Astrocyte (in vitro differentiated cells and primary cell): ENCODE measurements around the gene OTOF. TPM values are rescaled to one million over a fixed set of nuclear protein-coding genes. Genes with fewer than 3 reads are reported as not detected.

Source experiments
- DNase-seq: peaks from one replicate; pipeline ENCODE4 v3.0.0-alpha.2; 2010; ENCODE audit warnings: low read depth
- FAIRE-seq: peaks from 2 replicates; lab custom pipeline; 2011; peaks lifted over from hg19 to GRCh38; lab: Jason Lieb, UNC
- H2AFZ ChIP-seq: 2 replicates; pipeline ENCODE4 v1.6.0; 2012; ENCODE audit warnings: low read depth, low read length, inconsistent platforms
- H3K27ac ChIP-seq: 2 replicates; pipeline ENCODE4 v1.5.1; 2011; ENCODE audit warnings: low read depth, low read length, inconsistent platforms
- H3K27me3 ChIP-seq: 2 replicates; pipeline ENCODE4 v1.6.0; 2011; ENCODE audit warnings: low read length, inconsistent platforms; ENCODE audit not compliant: insufficient read depth
- H3K36me3 ChIP-seq: 2 replicates; pipeline ENCODE4 v1.5.1; 2011; ENCODE audit warnings: low read length, inconsistent platforms; ENCODE audit not compliant: insufficient read depth
- H3K4me1 ChIP-seq: 2 replicates; pipeline ENCODE4 v1.5.1; 2011; ENCODE audit warnings: low read length, inconsistent platforms; ENCODE audit not compliant: insufficient read depth
- H3K4me2 ChIP-seq: 2 replicates; pipeline ENCODE4 v1.6.0; 2012; ENCODE audit warnings: low read length, inconsistent platforms
- H3K4me3 ChIP-seq: 2 replicates; pipeline ENCODE4 v1.5.1; 2011; ENCODE audit warnings: low read depth, mild to moderate bottlenecking, low read length, inconsistent platforms; ENCODE audit not compliant: insufficient read depth
- H3K79me2 ChIP-seq: 2 replicates; pipeline ENCODE4 v1.6.0; 2012; ENCODE audit warnings: mild to moderate bottlenecking, low read length, inconsistent platforms; ENCODE audit not compliant: insufficient read depth
- H3K9ac ChIP-seq: 2 replicates; pipeline ENCODE4 v1.6.0; 2012; ENCODE audit warnings: mild to moderate bottlenecking, low read length, inconsistent platforms
- H3K9me3 ChIP-seq: 2 replicates; pipeline ENCODE4 v1.5.1; 2012; ENCODE audit warnings: low read depth, mild to moderate bottlenecking, low read length, inconsistent platforms; ENCODE audit not compliant: insufficient read depth
- H4K20me1 ChIP-seq: 2 replicates; pipeline ENCODE4 v1.6.0; 2012; ENCODE audit warnings: low read length, inconsistent platforms; ENCODE audit not compliant: insufficient read depth
- H3K27ac Mint-ChIP-seq: one replicate; pipeline ENCODE4 v1.8.0; 2021; ENCODE audit warnings: mild to moderate bottlenecking, mixed read lengths; ENCODE audit not compliant: unreplicated experiment
- H3K27me3 Mint-ChIP-seq: one replicate; pipeline ENCODE4 v1.8.0; 2021; ENCODE audit warnings: low read depth, mixed read lengths; ENCODE audit not compliant: unreplicated experiment
- H3K36me3 Mint-ChIP-seq: one replicate; pipeline ENCODE4 v1.8.0; 2021; ENCODE audit warnings: low read depth, mixed read lengths; ENCODE audit not compliant: unreplicated experiment
- H3K4me1 Mint-ChIP-seq: one replicate; pipeline ENCODE4 v1.8.0; 2021; ENCODE audit warnings: low read depth, mixed read lengths; ENCODE audit not compliant: unreplicated experiment
- H3K4me3 Mint-ChIP-seq: one replicate; pipeline ENCODE4 v1.8.0; 2021; ENCODE audit warnings: mild to moderate bottlenecking, moderate library complexity, mixed read lengths; ENCODE audit not compliant: unreplicated experiment
- H3K9me3 Mint-ChIP-seq: one replicate; pipeline ENCODE4 v1.8.0; 2021; ENCODE audit warnings: mild to moderate bottlenecking, mixed read lengths; ENCODE audit not compliant: unreplicated experiment
- CTCF ChIP-seq: IDR thresholded peaks from 2 replicates; pipeline ENCODE4 v1.5.1; 2011; ENCODE audit warnings: low read depth, mild to moderate bottlenecking, inconsistent platforms, low read length, moderate library complexity; ENCODE audit not compliant: insufficient read depth
- EZH2 ChIP-seq: IDR thresholded peaks from 2 replicates; pipeline ENCODE4 v1.6.1; 2012; ENCODE audit warnings: mild to moderate bottlenecking, low read length, inconsistent platforms; ENCODE audit not compliant: insufficient read depth
- total RNA-seq: library from RNA; stranded (reverse); gene quantifications from 2 replicates; pipeline ENCODE4 v1.2.1, GENCODE V29; 2021

The OTOF gene
- total RNA-seq, 1 donor from 2014 or later, result not detected

DNA sequence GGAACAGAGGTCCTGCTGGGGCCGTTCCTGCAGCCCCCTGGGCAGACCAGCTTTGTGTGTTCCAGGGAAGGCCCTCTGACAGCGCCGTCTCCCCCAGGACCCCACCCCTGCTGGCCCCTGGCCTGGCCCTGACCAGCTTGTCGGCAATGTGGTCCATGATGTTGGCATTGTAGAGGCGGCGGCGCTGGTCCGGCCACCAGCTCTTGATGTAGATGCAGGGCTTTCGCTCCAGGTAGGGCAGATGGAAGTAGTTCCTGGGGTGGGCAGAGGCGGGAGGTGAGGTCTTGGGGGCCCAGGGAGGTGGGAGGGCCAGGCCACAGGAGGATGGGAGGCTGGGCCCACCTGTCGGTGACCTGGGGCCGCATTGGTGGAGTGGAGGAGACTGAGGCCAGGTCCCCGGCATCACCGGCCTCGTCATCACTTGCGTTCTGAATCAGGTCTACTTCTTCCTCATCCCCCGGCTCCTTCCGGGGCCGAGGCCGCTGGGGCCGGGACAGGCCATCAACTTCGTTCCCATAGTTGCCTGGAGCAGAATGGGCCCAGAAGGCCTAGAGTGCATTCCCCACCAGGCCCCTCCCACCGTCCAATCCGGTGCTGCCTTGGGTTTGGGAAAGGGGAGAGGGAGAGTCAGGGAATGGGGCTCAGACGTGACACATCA lies 1.3 kb upstream of the OTOF start:
- H3K4me2 ChIP-seq, result no peak overlapping the region
- H3K27me3 ChIP-seq, result no peaks in the 10 kb centered on the region
- Mint-ChIP-seq H3K36me3 (no peaks in the 10 kb centered on the region), H3K4me3 (no peak overlapping the region), H3K4me1 (no peaks in the 10 kb centered on the region), H3K27me3 (peaks cover 22% of the 10 kb centered on the region), H3K9me3 (no peaks in the 10 kb centered on the region), H3K27ac (no peak overlapping the region)
- DNase-seq, result no peak
- no peak for FAIRE-seq
- TF ChIP-seq EZH2 (no peak), CTCF (no peak)
- H3K4me1 ChIP-seq, result no peaks in the 10 kb centered on the region
- H3K27ac ChIP-seq, result no peak overlapping the region
- no peaks in the 10 kb centered on the region for H3K79me2 ChIP-seq
- no peaks in the 10 kb centered on the region for H3K9me3 ChIP-seq
- H2AFZ ChIP-seq, result no peak overlapping the region
- no peaks in the 10 kb centered on the region for H3K36me3 ChIP-seq
- no peak overlapping the region for H3K4me3 ChIP-seq
- no peak overlapping the region for H3K9ac ChIP-seq
- H4K20me1 ChIP-seq, result no peaks in the 10 kb centered on the region

GRCh38 chr2:26478366-26478765 lies 442 bp upstream of the OTOF start:
- no peak overlapping the region for H3K4me3 Mint-ChIP-seq
- H3K4me2 ChIP-seq, result no peak overlapping the region
- DNase-seq (no peak), FAIRE-seq (no peak)
- H3K4me1 ChIP-seq, result no peaks in the 10 kb centered on the region
- no peaks in the 10 kb centered on the region for H3K27me3 ChIP-seq
- no peak overlapping the region for H2AFZ ChIP-seq
- H3K9me3 Mint-ChIP-seq, result no peaks in the 10 kb centered on the region
- H3K27ac ChIP-seq, result no peak overlapping the region
- no peaks in the 10 kb centered on the region for H3K36me3 ChIP-seq
- no peaks in the 10 kb centered on the region for H3K79me2 ChIP-seq
- H3K4me3 ChIP-seq, result no peak overlapping the region
- H3K4me1 Mint-ChIP-seq, result no peaks in the 10 kb centered on the region
- H3K36me3 Mint-ChIP-seq, result no peaks in the 10 kb centered on the region
- no peak for TF ChIP-seq CTCF
- no peak for TF ChIP-seq EZH2
- H3K27ac Mint-ChIP-seq, result no peak overlapping the region
- H3K9ac ChIP-seq, result no peak overlapping the region
- H4K20me1 ChIP-seq, result no peaks in the 10 kb centered on the region
- no peaks in the 10 kb centered on the region for H3K9me3 ChIP-seq
- peaks cover 16% of the 10 kb centered on the region for H3K27me3 Mint-ChIP-seq
